OCI-M1 (cell line): Measurements from ENCODE around the gene GDF11.

ENCODE experiments used
- DNase-seq: peaks from one replicate; lab custom pipeline; 2025; lab: John Stamatoyannopoulos, UW

The GDF11 gene

DNA sequence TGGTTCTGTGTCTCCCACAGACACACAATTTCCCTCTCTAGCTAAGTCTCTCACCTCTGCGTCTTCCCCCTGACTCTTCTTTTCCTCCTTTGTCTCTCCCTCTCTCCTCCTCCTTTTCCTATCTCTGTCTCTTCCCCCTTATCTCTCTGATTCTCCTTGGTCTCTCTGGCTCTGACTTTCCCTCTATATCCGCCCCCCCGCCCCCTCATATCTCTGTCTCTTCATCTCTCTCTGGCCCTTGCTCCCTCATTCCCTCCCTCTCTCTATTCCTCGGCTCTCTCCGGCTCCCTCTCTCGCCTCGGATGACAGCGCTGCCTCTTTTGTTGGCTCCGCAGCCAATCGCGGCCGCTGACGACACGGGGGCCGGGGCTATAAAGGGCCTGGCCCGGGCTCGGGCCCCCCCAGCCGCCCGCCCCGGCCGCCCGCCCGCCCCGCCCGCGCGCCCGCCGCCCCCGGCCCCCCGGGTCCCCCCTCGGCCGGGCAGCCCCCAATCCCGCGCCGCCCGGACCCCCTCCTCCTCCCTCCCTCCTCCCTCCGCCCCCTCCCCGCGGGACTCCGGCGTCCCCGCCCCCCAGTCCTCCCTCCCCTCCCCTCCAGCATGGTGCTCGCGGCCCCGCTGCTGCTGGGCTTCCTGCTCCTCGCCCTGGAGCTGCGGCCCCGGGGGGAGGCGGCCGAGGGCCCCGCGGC lies at the start of gene GDF11:
Gene GDF11, plus strand, starts transcription at position 404 of the 687 bp plus-strand sequence. Its CDS starts 195 bp downstream, at position 599.
- DNase-seq, result peak; percentile 91

- no peak for DNase-seq
Measured at GRCh38 chr12:55693323-55694187, 49.4 kb upstream of the GDF11 start.

GRCh38 chr12:55694188-55694515 lies 48.8 kb upstream of the GDF11 start:
- no peak for DNase-seq

GRCh38 chr12:55694651-55695050 lies 48.3 kb upstream of the GDF11 start:
- DNase-seq, result no peak

- DNase-seq, result no peak
Measured at GRCh38 chr12:55695349-55695748, 47.6 kb upstream of the GDF11 start.

- no peak for DNase-seq
Measured at GRCh38 chr12:55696141-55696540, 46.8 kb upstream of the GDF11 start.

DNA sequence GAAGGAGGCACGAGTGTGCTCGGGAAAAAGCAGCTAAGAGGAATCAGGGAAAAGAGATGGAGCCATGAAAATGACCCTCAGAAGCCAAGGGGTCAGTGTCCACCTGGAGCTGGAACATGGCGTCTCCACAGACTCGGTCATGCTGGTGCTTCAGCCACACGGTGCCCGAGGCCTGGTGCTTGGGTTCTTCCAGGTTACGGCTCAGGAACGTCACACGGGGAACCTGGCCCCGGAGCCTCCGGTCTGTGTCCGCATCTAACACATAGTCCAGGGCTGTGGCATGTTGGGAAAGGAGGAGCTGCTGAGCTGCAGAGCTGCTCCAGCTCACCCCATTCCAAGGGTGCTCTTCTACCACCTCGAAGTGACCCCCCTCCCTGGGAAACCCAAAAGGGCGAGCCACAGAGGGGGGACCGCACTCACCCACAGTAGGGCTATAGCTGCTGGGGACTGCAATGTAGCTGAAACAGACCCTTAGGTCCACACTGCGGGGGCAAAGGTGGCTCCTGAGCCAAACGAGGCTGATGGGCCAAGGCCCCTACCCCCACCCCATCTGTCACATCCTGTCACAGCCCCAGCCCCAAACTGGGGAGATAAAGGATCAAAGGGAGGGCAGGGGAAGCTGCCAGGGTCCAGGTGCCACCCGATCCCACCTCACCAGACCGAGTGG lies 46.0 kb upstream of the GDF11 start:
- no peak for DNase-seq

DNA sequence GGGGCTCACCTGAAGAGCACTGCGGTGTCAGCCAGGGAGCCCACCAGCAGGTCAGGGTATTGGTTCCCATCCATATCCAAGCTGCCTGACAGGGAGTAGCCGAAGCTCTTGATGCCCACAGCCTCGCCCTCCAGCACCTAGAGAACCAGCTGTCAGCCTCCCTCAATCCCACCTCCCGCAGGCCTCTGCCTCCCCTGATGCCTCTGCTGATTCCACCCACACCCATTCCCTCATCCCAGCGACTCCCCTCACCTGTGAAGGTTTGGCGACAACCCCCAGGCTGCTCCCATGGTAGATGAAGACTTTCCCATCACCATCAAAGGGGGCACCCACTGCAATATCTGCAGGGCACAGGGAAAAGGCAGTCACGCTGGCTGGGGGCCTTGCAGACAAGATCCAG lies 45.2 kb upstream of the GDF11 start:
- no peak for DNase-seq

DNA sequence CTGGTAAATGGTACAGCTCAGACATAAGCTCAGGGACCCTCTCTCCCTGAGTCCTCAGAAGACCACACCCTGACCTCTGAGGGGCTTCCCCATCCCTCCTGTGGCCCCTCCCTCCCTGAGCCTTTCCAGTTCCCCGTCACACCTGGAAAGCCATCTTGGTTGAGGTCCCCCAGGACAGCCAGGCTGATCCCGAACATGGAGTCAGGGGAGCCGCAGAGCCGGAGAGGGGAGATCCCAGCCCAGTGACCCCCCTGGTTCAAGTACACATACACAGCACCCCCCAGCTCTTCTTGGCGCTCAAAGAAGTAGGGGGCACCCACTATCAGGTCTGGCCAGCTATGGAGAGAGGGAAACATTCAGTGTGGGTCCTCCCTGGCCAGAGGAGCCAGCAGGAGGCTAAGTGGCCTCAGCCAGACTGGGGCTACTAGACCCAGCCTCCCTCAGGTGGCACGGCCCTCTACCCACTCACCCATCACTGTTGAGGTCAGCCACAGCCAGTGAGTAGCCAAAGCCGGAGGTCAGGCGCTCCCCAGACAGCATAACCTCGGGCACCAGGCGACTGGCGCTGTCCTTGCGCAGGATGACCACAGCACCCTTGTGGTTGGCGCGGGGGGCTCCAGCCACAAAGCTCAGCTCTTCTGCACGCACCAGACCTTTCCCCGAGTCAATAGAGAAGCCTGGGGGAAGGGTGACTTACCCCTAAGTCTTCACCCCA lies 44.5 kb upstream of the GDF11 start:
- DNase-seq, result no peak

- no peak for DNase-seq
Measured at GRCh38 chr12:55698965-55699364, 44.0 kb upstream of the GDF11 start.

GRCh38 chr12:55699471-55700055 lies 43.4 kb upstream of the GDF11 start:
- DNase-seq, result no peak

- DNase-seq, result no peak
Measured at GRCh38 chr12:55700255-55701018, 42.5 kb upstream of the GDF11 start.

DNA sequence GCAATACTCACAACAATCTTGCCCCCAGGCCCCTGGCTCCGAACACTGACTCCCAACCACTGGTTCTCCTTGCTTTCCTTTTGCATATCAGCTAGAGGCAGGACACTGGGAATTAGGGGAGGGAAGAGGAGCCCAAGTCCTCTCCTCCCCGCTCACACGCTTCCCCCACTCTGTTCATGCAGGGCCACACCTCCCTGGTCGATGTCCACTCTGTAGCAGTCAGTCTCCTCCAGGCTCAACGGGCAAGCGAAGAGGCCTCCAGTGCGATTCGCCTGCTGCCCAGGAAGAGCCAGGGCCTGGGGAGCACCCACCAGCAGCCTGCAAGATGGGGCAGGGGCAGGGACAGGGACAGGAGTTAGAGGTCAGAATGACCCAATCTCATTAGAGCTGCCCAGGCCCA lies 40.1 kb upstream of the GDF11 start:
- no peak for DNase-seq

DNA sequence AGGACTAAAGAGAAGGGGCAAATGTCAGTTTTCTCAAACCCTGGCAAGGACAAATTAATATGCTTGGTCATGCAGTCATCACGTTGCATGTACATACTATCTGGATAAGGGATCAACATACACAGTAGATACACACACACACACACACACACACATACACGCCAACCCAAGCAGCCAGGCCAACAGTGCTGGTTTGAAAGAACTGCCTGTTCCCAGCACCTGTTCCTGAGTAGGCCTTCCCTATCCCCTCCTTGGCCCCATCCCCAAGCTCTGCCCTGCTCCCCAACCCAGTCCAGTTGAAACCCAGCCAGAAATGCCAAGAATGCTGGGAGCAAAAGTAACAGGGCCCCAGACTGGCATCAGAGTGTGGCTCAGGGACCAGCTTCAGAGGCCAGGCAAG lies 39.6 kb upstream of the GDF11 start:
- no peak for DNase-seq

DNA sequence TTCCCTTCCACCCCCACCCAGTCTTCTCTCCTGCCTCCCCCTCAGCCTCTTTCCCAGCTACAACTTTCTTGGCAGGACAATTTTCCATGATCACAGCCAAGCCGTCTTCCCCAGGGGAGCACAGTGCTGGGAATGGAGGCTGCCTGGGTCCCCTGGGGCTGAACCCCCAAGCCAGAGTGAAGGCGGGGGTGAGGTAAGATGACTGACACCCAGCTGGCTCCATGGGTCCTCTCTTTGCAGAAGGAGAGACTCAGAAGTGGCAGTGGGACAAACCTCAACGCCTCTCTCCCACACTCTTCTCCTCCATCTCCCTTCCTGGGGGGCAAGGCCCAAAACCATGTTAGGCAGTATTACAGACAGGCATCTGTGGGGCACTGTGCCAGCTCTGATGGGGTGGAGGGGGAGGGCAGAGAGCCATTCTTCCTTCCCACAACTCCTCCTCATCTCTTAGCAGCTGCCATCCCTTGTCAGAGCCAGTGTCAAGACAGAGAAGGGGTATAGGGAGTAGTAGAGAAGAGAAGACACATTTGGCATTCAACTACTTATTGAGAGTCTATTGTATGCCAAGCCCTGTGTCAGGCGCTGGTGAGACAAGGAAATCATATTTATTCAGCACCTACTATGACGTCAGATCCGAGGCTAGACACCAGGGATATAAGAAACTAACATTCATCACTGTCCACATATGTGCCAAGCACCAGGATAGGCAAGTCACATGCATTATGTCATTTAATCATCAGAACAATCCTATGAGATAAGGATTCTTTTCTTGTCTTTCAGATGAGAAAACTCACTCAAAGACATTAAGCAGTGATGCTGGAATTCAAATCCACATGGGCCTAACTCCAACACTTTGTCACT lies 38.8 kb upstream of the GDF11 start:
- DNase-seq, result no peak

DNA sequence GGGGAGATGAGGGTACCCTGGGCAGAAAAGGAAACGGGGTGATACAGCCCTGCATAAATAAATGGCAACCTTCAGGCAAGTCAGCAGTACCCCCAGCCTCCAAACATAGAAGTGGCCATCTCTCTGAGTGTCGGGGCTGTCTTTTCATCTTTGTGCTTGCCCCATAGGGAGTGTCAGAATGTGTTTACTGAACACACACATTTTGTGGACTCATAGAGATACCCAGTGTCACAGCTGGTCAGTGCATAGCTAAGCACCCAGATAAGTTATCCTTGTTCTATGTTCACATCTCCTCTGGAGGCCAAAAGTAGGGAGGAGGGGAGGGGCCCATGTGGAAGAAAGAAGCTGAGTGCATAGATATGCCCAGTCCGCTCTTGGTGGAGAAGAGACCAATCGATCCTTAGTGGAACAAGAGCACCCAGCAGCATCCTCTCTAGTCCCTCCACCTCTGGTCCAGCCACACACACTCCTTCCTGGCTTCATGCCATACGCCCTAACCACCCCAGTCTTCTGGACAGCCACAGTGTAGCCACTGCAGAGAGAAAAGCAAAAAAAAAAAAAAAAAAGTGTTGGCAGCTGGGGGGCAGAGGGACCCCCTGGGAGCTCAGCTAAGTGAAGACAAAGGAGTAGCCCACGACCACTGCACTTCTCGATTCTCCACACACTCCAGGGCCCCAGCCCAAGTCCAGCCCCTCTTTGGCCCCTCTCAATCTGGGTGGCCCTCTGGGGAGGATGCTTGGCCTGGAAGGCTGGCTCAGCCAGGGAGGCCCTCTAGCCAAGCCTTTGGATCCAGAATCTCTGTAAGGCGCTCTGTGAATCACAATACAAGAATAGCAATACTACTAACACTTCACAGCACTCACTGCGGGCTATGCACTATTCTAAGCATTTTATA lies 37.9 kb upstream of the GDF11 start:
- no peak for DNase-seq

DNA sequence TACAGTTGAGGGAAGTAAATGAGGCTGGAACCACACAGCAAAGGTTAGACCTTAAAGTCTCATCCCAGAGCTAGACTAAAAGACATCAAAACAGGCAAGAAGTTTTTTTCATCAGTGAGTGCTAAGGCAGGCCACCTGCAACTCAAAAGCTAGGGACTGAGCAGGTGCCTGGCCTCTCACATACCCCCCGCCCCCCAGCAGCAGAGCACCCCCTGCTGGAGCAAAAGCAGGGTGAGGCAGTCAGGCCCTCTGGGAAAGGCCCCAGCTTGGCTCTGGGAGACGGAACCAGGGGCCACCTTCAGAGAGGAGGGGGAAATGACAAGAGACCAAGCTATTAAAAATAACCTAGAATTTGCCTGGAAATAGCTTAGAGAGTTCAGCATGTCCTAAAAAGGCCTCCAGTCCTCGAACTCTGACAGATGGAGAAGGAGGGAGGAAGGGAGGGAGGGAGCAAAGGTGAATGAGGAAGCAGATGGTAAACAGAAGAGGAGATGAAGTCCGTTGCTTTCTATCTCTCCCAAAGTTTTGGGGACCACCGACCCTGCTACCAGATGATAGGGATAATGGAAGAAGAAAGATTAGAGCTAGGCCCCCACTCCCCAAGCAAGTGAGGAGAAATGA lies 37.0 kb upstream of the GDF11 start:
- peak; percentile 41 for DNase-seq

DNA sequence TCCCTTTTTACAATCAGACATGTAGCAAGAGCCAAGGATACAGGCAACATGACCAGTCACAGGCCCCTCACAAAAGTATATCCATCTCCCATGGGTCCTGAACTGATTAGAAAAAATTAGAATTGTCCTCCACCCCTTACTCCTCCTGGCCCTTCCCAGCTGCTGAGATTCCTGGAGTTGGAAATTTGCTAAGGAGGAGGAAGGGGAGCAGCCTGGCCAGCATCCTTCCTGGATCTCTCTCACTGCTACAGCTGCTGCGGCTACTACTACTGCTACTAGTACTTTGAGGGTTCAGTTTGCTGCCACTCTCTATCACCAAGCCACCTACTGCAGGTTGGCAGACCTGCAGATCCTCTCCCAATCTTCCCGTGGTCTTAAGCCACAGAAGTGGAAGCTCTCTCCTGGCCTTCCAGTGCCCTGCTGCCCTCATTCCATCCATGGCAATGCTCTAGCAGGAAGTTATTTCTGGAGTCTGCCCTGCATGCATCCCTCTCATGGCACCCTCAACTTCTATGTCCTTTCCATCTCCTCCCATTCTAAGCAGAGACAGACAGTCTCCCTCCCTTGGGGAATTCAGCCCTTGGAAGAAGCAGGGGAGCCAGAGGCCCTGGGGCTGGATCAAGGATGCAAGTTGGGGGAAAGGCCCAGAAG lies 36.2 kb upstream of the GDF11 start:
- DNase-seq, result no peak
